HL-60/S4 treated with phorbol 12-myristate 13-acetate at 8.2 ng/mL for 4 days and 3 days (cell line): ENCODE results near the gene USP32.
"Not testable (repeated sequence)": the region's sequence is repeated elsewhere in the genome, so short reads cannot be mapped to it uniquely, and the experiment has no call there.

Experiments used
- in situ Hi-C: fragments of 300-500 bp; cut with MboI; formaldehyde crosslinking; loops from 2 replicates; pipeline ENCODE4 v1.15.0; 2022; ENCODE audit warnings: low sequenced_read_pairs

USP32 gene

GRCh38 chr17:60186846-60187745 lies 204.8 kb downstream of the USP32 start:
- in situ Hi-C loops: not testable (repeated sequence)

GRCh38 chr17:60186372-60186771 lies 205.6 kb downstream of the USP32 start:
- in situ Hi-C loops: not testable (repeated sequence)

- in situ Hi-C loops: not testable (repeated sequence)
Observed at GRCh38 chr17:60180380-60180779, 211.6 kb downstream of the USP32 start.

- in situ Hi-C loops: not testable (repeated sequence)
Observed at GRCh38 chr17:60178180-60178579, 213.8 kb downstream of the USP32 start.

GRCh38 chr17:60176763-60177162 lies 215.2 kb downstream of the USP32 start:
- in situ Hi-C loops: not testable (repeated sequence)

DNA sequence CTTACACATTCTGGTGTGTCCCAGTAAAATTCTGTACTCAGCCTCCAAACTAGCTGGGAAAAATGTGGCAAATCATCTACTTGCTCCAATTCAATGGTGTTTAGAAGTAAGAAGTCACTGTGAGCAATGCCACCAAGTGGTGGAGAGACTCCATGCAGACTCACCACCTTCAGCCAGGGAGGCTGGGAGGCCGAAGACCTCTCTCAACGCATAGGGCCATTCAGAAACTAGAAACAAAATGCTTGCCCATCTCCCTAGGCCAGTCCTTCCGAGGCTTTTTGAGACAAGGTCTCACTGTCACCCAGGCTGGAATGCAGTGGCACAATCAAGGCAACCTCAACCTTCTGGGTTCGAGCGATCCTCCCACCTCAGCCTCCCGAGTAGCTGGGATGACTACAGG lies 217.2 kb downstream of the USP32 start:
- in situ Hi-C loops: not testable (repeated sequence)

GRCh38 chr17:60174035-60174434 lies 217.9 kb downstream of the USP32 start:
- in situ Hi-C loops: no loop called here

GRCh38 chr17:60173304-60173819 lies 218.6 kb downstream of the USP32 start:
- in situ Hi-C loops: no loop called here

DNA sequence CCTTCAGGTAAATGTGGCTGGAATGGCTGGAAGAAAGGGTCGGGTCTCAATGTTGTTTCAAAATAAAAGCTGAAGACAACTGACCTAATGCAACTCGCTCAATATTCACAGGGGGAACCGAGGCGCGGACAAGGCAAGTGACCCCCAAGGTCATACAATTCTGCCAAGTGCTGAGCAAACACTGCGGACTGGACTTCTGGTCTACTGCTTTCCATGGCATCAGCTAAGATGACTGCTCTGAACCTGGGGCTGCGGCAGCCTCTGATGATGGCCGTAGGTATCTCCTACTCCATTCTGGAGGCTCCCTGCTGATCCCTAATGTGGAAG lies 220.2 kb downstream of the USP32 start:
- in situ Hi-C loops: no loop called here

DNA sequence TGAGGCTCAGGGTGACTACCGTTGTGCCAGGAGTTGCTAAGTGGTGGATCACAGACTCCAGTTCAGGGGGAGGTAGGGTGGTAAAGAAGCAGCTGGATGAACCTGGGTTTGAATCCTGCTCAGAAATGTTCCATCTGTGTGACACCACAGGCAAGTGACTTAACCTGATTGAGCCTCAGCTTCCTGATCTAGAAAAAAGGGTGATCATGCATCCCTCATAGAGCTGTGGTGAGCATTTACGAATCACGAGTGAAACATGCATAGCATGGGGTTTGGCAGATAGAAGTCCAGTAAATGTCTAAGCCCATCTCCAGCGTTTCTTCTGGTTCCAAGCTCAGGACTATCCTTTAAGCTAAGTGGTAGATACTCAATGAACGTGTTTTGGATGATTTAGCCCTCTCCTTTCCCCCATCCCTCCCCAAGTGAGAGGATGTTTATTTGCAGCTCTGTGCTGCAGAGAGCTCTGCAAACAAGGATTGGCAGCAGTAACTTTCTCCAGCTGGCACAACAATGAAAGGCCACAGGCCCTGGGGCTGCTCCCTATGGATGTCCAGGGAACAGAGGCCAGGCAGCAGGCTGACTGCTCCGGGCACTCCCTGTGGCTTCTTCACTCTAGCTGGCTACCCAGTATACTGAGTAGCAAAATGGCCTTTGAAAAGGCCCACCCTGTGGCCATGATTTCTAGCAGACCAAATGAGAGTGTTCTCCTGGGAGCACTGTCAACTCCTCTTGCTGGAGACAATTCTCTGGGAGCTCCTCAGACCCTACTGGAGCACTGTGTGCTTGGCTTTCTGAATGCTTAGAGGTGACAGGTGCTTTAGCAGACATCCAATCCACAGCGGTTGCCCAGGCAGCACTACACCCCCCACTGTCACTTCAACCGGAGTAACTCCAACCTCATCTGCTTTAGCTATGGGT lies 220.8 kb downstream of the USP32 start:
- in situ Hi-C loops: no loop called here

- in situ Hi-C loops: no loop called here
Observed at GRCh38 chr17:60169921-60170817, 221.8 kb downstream of the USP32 start.

- in situ Hi-C loops: no loop called here
Observed at GRCh38 chr17:60168654-60169053, 223.3 kb downstream of the USP32 start.

DNA sequence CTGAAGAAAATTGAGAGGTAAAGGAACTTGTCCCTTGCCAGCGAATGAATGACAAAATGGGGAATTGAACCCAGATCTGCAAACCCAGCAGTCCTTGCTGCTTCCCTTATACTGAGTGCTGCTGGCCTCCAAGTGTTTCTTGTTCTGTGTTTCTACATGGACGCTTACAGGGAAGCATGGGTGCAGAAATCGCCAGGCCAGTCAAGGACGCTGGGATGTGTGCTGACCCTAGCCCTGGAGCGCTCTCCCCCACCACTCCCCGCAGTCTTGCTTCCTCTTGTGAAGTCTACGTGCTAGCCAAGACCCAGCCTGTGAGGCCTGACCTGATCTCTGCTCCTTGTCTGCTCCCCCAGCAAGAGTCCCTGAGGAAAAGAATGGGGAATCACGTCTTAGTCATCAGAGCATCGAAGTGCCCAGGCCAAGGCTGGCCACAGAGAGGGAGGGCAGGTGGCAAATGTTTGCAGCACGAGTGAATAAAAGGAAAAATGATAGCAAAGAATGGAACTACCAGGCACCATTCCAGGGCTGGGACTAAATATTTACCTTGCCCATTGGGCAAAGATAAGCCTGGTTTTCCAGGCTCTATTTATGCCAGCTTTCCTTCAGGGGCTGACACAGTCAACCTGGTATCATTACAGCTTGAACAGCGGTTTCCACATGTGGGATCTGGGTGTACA lies 224.7 kb downstream of the USP32 start:
- in situ Hi-C loops: no loop called here

DNA sequence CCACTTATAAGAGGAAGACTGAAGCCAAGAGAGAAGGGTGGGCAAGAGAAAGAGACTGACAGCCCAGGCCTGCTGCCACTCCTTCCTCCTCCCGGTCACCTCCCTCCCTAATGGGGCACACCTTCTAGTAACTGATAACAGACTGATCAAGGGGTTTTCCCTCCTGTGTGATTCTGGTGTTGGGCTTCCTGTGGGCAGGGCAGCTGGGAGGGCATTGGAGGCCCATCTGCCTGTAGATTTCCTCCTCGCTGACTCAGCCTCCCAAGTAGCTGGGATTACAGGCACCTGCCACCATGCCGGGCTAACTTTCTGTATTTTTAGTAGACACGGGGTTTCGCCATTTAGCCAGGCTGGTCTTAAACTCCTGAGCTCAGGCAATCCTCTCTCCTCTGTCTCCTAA lies 226.0 kb downstream of the USP32 start:
- in situ Hi-C loops: no loop called here

DNA sequence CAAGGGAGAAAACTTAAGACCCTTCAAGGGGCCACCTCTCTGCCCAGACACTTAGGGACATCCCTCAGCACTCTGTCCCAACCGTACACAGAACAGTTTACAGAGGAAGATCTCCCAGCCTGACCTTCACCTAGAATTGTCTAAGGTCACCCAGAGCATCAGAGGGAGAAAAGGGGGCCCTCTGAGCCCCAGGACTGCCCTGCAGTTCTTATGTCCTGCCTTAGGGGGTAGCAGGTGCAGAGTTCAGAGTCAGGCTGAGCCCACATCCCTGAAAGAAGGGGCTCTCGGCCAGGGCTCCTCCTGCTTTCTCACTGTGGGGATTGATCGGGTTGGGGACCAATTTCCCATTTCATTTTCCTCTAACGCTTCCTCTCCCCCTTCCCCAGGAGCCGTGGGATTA lies 226.7 kb downstream of the USP32 start:
- in situ Hi-C loops: no loop called here

DNA sequence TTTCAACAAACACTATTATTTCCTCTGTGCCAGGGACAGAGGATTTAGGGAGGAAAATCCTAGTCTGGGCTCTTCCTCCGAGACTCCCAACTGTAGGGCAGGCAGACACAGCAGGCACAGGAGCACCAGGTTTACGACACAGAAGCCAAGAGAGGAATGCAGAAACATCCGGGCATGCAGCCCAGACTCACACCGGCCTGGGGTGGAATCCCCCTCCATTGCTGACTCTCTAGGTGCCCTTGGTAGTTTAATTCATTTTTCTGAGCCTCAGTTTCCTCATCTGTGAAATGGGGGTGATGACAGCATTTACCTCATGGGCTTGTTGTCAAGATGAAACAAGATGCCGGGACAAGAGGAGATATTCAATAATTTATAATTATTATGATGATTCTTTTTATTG lies 227.2 kb downstream of the USP32 start:
- in situ Hi-C loops: no loop called here

DNA sequence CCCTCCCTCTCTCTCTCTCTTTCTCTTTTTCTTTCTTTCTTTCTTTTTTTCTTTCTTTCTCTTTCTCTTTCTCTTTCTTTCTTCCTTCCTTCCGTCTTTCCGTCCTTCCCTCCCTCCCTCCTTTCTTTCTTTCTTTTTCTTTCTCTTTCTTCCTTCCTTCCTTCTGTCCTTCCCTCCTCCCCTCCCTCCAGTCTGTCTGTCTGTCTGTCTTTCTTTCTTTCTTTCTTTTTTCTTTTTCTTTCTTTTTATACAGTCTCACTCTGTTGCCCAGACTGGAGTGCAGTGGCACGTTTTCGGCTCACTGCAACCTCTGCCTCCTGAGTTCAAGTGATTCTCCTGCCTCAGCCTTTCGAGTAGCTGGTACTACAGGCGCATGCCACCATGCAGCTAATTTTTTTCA lies 227.8 kb downstream of the USP32 start:
- in situ Hi-C loops: no loop called here

GRCh38 chr17:60163108-60163784 lies 228.7 kb downstream of the USP32 start:
- in situ Hi-C loops: no loop called here

- in situ Hi-C loops: no loop called here
Observed at GRCh38 chr17:60161598-60162330, 230.2 kb downstream of the USP32 start.
